ENCODE measurements around the gene SLCO4C1. TPM values are rescaled to one million over a fixed set of nuclear protein-coding genes. Genes with fewer than 3 reads are reported as not detected.

Gene SLCO4C1
- total RNA-seq, 2 donors from 2014 or later, result 0.22 to 0.79 TPM

DNA sequence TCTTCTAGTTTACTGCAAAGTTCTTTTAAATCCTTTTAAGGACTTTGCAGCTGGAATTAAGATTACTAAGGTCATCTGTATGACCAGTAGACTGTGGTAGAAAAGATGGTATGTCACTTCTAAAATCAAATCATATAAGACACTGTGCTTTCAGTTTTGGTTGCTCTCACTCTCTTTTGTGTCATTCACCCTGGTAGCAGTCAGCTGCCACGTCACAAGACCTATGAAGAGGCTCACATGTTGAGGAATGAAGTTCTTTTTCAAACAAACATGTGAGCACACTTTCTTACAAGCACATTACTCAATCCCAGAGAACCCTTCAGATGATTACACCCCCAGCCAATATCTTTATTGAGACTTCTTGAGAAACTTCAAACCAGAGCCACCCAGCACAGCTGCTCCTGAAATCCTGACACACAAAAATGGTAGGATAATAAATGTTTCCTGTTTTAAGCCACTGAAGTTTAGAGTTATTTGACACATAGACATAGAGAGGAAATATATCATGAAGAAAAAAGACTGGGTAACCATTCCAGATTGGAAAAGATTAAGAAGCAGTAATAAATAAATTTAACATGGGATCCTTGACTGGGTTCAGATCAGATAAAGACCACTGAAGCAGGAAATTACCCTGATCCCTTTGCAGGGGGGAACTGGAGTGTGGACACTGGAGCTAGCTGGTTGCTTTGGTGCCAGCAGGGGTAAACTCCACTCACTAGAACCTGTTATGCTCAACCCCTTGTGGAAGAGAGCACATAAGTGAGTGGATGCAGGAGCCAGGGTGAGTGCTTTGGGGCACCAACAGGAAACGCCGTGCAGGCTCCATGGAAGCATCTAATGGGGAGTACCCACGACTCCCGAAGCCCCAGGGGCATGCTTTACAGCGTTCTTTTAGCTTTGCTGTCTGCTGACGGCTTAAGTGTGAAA, 64.1 kb downstream of the SLCO4C1 start:
- DNase-seq, result peak; percentile 12 to 16
- Mint-ChIP-seq H3K36me3 (ENCODE audit: insufficient read depth in 2 of 2) (no peaks in the 10 kb centered on the region), H3K9me3 (no peaks in the 10 kb centered on the region), H3K4me3 (no peak overlapping the region), H3K4me1 (ENCODE audit: low read depth) (peaks cover 17% of the 10 kb centered on the region), H3K27ac (no peak overlapping the region), H3K27me3 (ENCODE audit: low read depth) (no peaks in the 10 kb centered on the region)
- ATAC-seq (replicated peaks in 1 of 2), result peak; percentile 87 to 93

DNA sequence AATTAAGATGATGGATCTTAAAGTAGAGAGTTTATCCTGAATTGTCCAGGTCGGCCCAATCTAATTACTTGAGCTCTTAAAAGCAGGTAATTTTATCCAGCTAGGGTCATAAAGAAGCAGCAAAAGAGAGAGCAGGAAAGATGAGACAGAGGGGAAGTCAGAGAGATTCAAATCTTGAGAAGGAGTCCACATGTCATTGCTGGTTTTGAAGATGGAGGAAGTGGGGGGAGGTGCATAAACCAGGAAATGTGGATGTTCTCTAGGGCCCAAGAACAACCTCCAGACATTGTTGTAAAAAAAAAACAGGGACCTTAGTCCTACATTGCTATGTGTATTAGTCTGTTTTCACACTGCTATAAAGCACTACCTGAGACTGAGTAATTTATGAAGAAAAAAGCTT, 66.4 kb downstream of the SLCO4C1 start:
- ATAC-seq (replicated peaks in 1 of 2) (peak in 1 of 2 donors; percentile 23), DNase-seq (no peak)
- H3K27ac Mint-ChIP-seq, result peak overlapping the region; percentile 36
- H3K9me3 Mint-ChIP-seq, result no peaks in the 10 kb centered on the region
- H3K27me3 Mint-ChIP-seq (ENCODE audit: low read depth), result no peaks in the 10 kb centered on the region
- no peaks in the 10 kb centered on the region for H3K36me3 Mint-ChIP-seq (ENCODE audit: insufficient read depth in 2 of 2)
- no peak overlapping the region for H3K4me3 Mint-ChIP-seq
- peaks cover 17% of the 10 kb centered on the region for H3K4me1 Mint-ChIP-seq (ENCODE audit: low read depth)

DNA sequence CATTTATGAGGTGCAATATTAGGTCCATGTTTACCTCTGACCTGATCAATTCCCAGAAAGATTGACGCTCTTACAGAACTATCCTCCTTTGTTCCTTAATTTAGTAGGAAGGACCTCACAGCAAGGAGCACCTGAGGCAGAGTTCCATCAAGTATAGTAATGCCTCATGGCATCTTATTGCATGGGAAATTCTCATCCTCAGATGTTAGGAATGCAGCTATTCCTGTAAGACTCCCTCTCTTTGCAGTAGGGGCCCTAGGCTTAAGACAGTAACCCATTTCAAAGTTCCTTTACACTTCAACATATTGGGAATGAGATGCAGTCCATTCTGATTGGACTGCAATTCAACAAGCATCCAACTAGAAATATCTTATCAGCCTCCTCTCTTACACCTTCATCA, 69.8 kb downstream of the SLCO4C1 start:
- Mint-ChIP-seq H3K27ac (no peak overlapping the region), H3K27me3 (ENCODE audit: low read depth) (no peaks in the 10 kb centered on the region), H3K4me1 (ENCODE audit: low read depth) (peaks cover 10% of the 10 kb centered on the region), H3K36me3 (ENCODE audit: insufficient read depth in 2 of 2) (no peaks in the 10 kb centered on the region), H3K4me3 (no peak overlapping the region), H3K9me3 (no peaks in the 10 kb centered on the region)
- ATAC-seq (replicated peaks in 1 of 2), result no peak
- DNase-seq, result no peak

DNA sequence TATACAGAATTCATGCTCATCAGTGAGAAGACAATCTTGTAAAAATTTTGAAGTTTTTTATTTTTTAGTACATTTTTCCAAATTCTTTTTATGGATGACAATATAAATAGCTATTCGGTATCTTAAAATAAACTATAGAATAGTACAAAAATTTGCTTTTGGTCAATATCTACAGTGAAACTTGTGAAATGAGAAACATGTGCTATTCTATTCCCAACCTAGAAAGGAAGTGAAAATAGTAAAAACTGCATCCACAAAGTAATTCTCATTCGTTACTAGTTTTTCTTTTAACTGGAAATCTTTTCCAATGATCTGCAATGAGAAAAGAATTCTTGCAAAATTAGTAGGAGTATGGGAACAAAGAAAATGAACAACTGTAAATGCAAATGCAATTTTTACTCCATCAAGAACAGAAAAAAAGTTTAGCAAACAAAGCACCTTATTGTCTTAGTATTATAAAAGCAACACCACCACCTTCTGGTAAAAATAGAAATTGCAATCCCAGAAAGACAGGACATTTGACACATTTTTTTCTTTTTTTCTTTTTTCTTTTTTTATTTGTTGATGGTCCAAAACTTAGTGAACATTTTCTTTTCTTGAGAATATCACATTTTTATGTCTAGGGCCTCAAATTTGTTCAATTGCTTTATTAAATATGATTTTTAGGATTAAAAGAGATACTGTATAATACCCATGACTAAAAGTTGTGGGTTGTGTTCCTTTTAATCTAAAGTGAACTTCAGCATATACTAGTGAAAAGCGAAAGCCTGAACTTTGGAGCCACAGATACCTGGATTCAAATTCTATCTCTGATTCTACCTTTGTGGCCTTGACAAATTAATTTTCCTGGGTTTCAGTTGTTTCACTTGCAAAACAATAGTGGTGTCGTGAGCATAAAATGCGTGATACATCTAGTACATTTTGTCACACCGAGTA, 72.3 kb downstream of the SLCO4C1 start:
- ATAC-seq (replicated peaks in 1 of 2), result no peak
- DNase-seq, result peak in 1 of 2 donors; percentile 13
- Mint-ChIP-seq H3K4me1 (ENCODE audit: low read depth) (no peaks in the 10 kb centered on the region), H3K27ac (no peak overlapping the region), H3K4me3 (no peak overlapping the region), H3K36me3 (ENCODE audit: insufficient read depth in 2 of 2) (no peaks in the 10 kb centered on the region), H3K27me3 (ENCODE audit: low read depth) (peaks cover 2% of the 10 kb centered on the region), H3K9me3 (no peaks in the 10 kb centered on the region)

DNA sequence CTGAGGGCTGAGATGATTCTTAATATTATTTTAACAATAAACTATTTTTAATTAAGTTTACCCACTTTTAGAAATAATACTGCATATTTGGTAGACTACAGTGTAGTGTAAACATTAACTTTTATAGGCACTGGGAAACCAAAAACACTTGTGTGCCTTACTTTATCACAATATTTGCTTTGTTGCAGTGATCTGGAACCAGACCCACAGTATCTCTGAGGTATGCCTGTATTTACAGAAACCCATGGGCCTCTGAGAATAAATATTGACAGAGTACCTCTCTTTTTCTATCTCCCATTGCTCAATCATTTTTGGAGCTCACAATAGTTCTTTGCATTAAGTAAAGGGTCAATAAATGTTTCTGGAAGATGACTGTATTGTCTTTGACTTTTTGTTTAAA, 73.3 kb downstream of the SLCO4C1 start:
- DNase-seq, result no peak
- ATAC-seq (replicated peaks in 1 of 2), result no peak
- Mint-ChIP-seq H3K27me3 (ENCODE audit: low read depth) (peaks cover 6% of the 10 kb centered on the region), H3K9me3 (no peaks in the 10 kb centered on the region), H3K36me3 (ENCODE audit: insufficient read depth in 2 of 2) (no peaks in the 10 kb centered on the region), H3K4me3 (no peak overlapping the region), H3K4me1 (ENCODE audit: low read depth) (no peaks in the 10 kb centered on the region), H3K27ac (no peak overlapping the region)

DNA sequence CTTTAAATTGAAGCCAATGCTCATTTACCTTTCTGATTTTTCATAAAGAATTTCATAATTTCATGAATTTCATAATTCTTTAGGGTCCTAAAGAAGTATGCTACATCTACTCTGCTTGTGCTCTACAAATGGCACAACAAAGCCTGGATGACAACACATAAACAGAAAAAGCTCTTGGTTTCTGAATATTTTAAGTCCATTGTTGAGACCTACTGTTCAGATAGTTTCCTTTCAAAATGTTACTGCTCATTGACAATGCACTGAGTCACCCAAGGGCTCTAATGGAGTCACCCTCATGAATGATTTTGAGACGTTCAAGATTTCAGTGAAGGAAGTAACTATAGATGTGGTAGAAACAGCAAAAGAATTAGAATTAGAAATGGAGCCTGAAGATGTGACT, 74.1 kb downstream of the SLCO4C1 start:
- peaks cover 6% of the 10 kb centered on the region for H3K27me3 Mint-ChIP-seq (ENCODE audit: low read depth)
- no peak overlapping the region for H3K4me3 Mint-ChIP-seq
- DNase-seq (no peak), ATAC-seq (replicated peaks in 1 of 2) (no peak)
- H3K36me3 Mint-ChIP-seq (ENCODE audit: insufficient read depth in 2 of 2), result no peaks in the 10 kb centered on the region
- no peaks in the 10 kb centered on the region for H3K9me3 Mint-ChIP-seq
- no peaks in the 10 kb centered on the region for H3K4me1 Mint-ChIP-seq (ENCODE audit: low read depth)
- H3K27ac Mint-ChIP-seq, result no peak overlapping the region

DNA sequence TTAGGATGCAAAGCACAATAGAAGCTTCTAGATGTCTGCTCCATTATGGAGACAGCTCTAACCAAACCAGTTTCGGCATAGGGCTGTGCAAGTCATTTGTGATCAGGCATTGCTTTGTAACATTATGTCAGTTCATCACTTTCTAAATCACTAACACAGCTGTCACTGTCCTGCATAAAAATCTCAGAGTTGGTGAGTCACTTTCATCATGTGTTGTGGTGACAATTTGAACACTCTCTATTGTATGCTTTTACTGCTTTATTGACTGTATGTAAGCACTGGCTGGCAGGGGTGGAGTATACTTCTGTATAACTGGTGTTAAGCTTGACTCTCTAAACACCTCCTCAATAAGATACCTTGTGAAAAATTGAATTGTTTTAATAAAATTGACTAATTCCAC, 77.9 kb downstream of the SLCO4C1 start:
- no peak for DNase-seq
- Mint-ChIP-seq H3K27me3 (ENCODE audit: low read depth) (peaks cover 6% of the 10 kb centered on the region), H3K4me3 (no peak overlapping the region), H3K4me1 (ENCODE audit: low read depth) (no peaks in the 10 kb centered on the region), H3K9me3 (no peaks in the 10 kb centered on the region), H3K36me3 (ENCODE audit: insufficient read depth in 2 of 2) (no peaks in the 10 kb centered on the region), H3K27ac (no peak overlapping the region)
- ATAC-seq (replicated peaks in 1 of 2), result peak; percentile 82 to 91

DNA sequence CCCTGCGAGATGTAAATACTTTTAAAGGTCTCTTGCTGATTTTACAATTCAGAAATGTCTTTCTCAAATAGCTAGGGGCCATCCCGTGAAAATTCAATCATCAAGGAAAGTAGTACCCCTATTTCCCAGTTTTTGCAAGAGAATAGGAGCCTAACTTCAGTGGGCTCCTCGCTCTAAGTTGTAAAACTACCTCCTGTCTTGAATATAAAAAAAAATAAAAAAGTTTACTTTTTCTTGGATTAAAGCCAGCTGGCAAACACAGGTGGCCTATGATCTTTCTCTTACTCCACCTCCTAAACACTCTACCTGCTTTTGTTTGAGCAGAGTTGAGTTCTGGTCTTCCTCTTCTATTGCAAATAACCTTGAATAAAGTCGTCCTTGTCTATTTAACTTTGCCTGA, 79.4 kb downstream of the SLCO4C1 start:
- ATAC-seq (replicated peaks in 1 of 2) (no peak), DNase-seq (no peak)
- Mint-ChIP-seq H3K4me1 (ENCODE audit: low read depth) (no peaks in the 10 kb centered on the region), H3K9me3 (no peaks in the 10 kb centered on the region), H3K36me3 (ENCODE audit: insufficient read depth in 2 of 2) (no peaks in the 10 kb centered on the region), H3K27me3 (ENCODE audit: low read depth) (peaks cover 6% of the 10 kb centered on the region), H3K27ac (no peak overlapping the region), H3K4me3 (no peak overlapping the region)

DNA sequence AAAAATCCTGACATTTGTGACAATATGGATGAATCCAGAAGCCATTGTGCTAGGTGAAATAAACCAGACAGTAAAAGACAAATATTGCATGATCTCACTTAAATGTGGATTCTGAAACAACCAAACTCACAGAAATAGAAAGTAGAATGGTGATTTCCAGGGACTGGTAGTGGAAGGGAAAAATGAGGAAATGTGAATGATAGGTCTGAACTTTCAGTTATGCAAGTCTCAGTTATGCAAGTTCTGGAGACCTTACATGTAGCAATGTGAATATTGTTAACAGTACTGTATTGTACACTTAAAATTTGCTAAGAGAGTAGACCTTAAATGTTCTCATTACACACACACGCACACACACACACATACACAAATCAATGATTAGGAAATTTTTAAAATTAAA, 84.9 kb downstream of the SLCO4C1 start:
- no peak overlapping the region for H3K27ac Mint-ChIP-seq
- H3K27me3 Mint-ChIP-seq (ENCODE audit: low read depth), result no peaks in the 10 kb centered on the region
- H3K9me3 Mint-ChIP-seq, result no peaks in the 10 kb centered on the region
- H3K4me3 Mint-ChIP-seq, result no peak overlapping the region
- no peaks in the 10 kb centered on the region for H3K36me3 Mint-ChIP-seq (ENCODE audit: insufficient read depth in 2 of 2)
- no peak for DNase-seq
- no peaks in the 10 kb centered on the region for H3K4me1 Mint-ChIP-seq (ENCODE audit: low read depth)
- ATAC-seq (replicated peaks in 1 of 2), result no peak

DNA sequence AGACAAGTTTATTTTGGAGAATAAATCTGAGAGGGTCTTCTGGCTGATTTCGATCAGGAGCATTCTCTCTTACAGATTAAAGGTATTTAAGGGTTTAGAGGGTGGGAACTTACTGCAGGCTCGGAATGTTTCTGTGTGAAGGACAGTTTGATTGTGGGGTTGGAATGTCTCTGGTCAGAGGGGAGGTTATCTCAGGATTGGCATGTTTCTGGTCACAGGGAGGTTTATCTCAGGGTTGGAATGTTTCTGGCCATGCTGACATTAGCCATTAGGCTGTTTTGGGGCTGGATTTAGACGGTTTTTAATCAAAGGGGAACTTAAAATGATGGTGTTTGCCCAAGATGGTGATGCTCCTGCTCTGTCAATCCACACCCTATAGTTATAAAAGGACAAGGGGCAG, 95.2 kb downstream of the SLCO4C1 start:
- H3K36me3 Mint-ChIP-seq (ENCODE audit: insufficient read depth in 2 of 2), result no peaks in the 10 kb centered on the region
- H3K27me3 Mint-ChIP-seq (ENCODE audit: low read depth), result peaks cover 15% of the 10 kb centered on the region
- no peak overlapping the region for H3K27ac Mint-ChIP-seq
- H3K4me1 Mint-ChIP-seq (ENCODE audit: low read depth), result no peaks in the 10 kb centered on the region
- no peak for ATAC-seq (replicated peaks in 1 of 2)
- H3K4me3 Mint-ChIP-seq, result no peak overlapping the region
- no peak for DNase-seq
- H3K9me3 Mint-ChIP-seq, result peaks cover 0 to 2% of the 10 kb centered on the region in 2 donors

DNA sequence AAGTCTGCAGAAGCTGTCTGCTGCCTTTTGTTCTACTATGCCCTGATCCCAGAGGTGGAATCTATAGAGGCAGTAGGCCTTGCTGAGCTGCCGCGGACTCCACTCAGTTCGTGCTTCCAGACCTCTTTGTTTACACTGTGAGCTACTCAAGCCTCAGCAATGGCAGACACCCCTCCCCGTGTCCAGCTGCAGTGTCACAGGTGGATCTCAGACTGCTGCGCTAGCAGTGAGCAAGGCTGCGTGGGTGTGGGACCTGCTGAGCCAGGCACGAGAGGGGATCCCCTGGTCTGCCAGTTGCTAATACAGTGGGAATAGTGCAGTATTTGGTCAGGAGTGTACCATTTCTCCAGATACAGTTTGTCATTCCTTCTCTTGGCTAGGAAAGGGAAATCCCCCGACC, 99.6 kb downstream of the SLCO4C1 start:
- DNase-seq, result no peak
- peaks cover 0 to 3% of the 10 kb centered on the region in 2 donors for H3K9me3 Mint-ChIP-seq
- H3K4me3 Mint-ChIP-seq, result no peak overlapping the region
- no peaks in the 10 kb centered on the region for H3K4me1 Mint-ChIP-seq (ENCODE audit: low read depth)
- no peaks in the 10 kb centered on the region for H3K36me3 Mint-ChIP-seq (ENCODE audit: insufficient read depth in 2 of 2)
- ATAC-seq (replicated peaks in 1 of 2), result no peak
- peaks cover 12% of the 10 kb centered on the region for H3K27me3 Mint-ChIP-seq (ENCODE audit: low read depth)
- no peak overlapping the region for H3K27ac Mint-ChIP-seq

All from activated T-cell treated with anti-CD3 and anti-CD28 coated beads, Interleukin-2, amount 50 U/mL, for 72 hours (primary cell).